Ectodermal cell (in vitro differentiated cells): Measurements from ENCODE around the gene ADRA2A.

Experiments
- H3K27ac ChIP-seq: 2 replicates; pipeline ENCODE4 v1.7.0; 2013; ENCODE audit warnings: mild to moderate bottlenecking, low read depth, low read length; ENCODE audit not compliant: insufficient read depth, poor library complexity, severe bottlenecking
- H3K27me3 ChIP-seq: 2 replicates; pipeline ENCODE4 v1.7.0; 2013; ENCODE audit warnings: mild to moderate bottlenecking, low read length; ENCODE audit not compliant: insufficient read depth, control insufficient read depth, poor library complexity, severe bottlenecking
- H3K36me3 ChIP-seq: one replicate; pipeline ENCODE4 v1.7.0; 2013; ENCODE audit warnings: low read length; ENCODE audit not compliant: control insufficient read depth, insufficient read depth
- H3K4me1 ChIP-seq: one replicate; pipeline ENCODE4 v1.7.0; 2013; ENCODE audit warnings: low read length; ENCODE audit not compliant: control insufficient read depth, insufficient read depth
- H3K4me3 ChIP-seq: 2 replicates; pipeline ENCODE4 v1.7.0; 2013; ENCODE audit warnings: low read depth, low read length, control low read depth; ENCODE audit not compliant: insufficient read depth
- H3K9me3 ChIP-seq: 2 replicates; pipeline ENCODE4 v1.7.0; 2013; ENCODE audit warnings: mild to moderate bottlenecking, low read length, moderate library complexity; ENCODE audit not compliant: control insufficient read depth
- WGBS, 2 experiments: methylation state at CpG; one replicate each; pipeline ENCODE4 v1.1.7; 2013; ENCODE audit warnings: missing lambda C conversion rate in 2 of 2; 5-methylcytosine and 5-hydroxymethylcytosine counted together

The ADRA2A gene

DNA sequence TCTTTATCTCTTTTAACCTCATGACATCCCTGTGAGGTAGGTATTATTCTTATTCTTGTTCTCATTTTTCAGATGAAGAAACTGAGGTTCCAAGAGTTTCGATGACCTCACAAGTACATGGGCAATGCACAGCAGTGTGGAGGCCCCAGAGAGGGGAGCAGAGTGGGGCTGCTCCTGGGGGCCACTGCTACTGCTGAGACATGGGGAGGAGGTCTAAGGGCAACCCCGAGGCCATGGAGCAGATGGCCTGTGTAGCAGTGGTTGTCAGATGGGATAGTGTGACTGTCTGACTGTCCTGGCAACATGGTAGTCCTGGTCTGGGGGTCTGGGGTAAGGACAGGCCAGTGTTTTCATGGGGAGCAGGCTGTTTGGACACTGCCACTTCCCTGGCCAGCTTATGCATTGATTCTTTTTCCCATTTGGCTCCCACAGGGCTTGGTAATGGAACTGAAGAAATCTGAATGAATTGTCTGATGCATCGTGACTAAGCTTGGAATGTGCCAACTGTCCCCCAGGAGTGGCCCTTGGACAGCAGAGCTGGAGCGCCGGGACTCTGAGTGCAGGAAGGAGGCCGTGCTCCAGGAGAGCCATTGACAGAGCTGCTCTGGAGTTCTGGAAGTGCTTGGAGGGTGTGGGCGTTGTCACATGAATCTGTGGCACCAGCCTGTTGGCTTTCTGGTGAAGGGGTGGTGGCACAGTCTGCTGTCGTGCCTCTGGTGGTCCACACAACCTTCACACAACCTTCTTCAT is 40.9 kb downstream of the ADRA2A start:
- Histone ChIP-seq H3K36me3 (no peaks in the 10 kb centered on the region), H3K27ac (no peak overlapping the region), H3K27me3 (no peaks in the 10 kb centered on the region), H3K9me3 (no peaks in the 10 kb centered on the region), H3K4me3 (no peak overlapping the region), H3K4me1 (no peaks in the 10 kb centered on the region)
- WGBS, 2 experiments = 92 to 93% methylated on average over 8 of the region's 8 CpGs

DNA sequence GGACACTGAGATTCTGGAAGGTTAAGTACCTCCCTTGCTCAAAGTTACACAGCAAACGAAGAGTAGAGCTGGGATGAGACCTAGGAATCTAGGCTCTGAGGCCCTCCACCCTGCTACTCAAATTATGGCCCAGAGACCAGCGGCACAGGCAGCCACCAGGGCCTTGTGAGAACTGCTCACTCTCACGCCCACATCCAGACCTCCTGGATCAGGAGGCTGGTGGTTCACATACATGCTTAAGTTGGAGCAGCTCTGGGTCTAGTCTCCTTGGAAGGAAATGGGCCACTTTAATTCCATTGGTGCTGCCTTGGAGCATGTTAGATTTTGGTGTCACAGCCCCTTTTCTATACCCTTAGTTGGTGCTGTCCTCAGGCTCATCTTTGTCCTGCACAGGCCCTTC is 41.9 kb downstream of the ADRA2A start:
- WGBS, 2 experiments = 78 to 93% methylated on average over 3 of the region's 3 CpGs
- Histone ChIP-seq H3K36me3 (no peaks in the 10 kb centered on the region), H3K27me3 (no peaks in the 10 kb centered on the region), H3K4me3 (no peak overlapping the region), H3K9me3 (no peaks in the 10 kb centered on the region), H3K4me1 (no peaks in the 10 kb centered on the region), H3K27ac (no peak overlapping the region)

DNA sequence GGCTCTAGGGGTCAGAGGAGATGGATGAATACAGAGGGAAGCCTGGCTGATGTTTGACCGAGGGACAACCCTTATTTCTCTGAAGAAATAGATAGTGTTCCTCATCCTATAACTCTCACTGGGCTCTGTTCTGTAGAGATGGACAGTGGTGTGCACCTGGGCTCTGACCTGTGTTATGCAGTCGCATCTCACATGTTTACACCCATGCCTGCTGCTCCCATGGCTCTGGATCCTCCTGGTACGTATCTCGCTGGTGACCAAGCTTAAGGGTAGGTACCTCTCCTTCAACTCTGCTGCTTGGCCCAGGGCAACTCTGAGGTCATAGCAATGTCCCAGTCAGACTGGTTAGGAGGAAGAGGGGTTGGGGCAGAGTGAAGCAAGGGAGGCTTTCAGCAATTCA is 42.8 kb downstream of the ADRA2A start:
- H3K36me3 ChIP-seq = no peaks in the 10 kb centered on the region
- 94 to 97% methylated on average over 4 of the region's 4 CpGs for WGBS, 2 experiments
- H3K27me3 ChIP-seq = no peaks in the 10 kb centered on the region
- H3K4me3 ChIP-seq = no peak overlapping the region
- no peak overlapping the region for H3K27ac ChIP-seq
- no peaks in the 10 kb centered on the region for H3K4me1 ChIP-seq
- no peaks in the 10 kb centered on the region for H3K9me3 ChIP-seq

DNA sequence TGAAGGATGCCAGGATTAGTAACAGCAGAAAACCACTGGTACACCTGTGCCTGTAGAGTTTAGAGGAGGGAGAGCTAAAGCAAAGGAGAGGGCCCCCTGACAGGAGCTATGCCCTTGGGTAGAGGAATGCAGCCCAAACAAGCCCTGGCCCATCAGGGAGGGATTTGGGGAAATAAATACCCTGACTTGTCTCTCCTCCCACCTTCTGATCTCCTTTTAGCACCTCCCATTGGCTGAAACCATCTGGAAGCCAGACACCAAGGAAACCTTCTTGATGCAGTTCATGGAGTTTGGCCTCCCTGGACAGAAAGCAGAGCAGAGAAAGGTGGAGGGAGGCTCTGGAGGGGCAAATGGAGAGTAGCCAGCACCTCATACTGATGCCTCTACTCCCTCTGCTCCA is 45.3 kb downstream of the ADRA2A start:
- no peaks in the 10 kb centered on the region for H3K4me1 ChIP-seq
- no peak overlapping the region for H3K4me3 ChIP-seq
- no peaks in the 10 kb centered on the region for H3K27me3 ChIP-seq
- H3K27ac ChIP-seq = no peak overlapping the region
- no peaks in the 10 kb centered on the region for H3K9me3 ChIP-seq
- H3K36me3 ChIP-seq = no peaks in the 10 kb centered on the region

DNA sequence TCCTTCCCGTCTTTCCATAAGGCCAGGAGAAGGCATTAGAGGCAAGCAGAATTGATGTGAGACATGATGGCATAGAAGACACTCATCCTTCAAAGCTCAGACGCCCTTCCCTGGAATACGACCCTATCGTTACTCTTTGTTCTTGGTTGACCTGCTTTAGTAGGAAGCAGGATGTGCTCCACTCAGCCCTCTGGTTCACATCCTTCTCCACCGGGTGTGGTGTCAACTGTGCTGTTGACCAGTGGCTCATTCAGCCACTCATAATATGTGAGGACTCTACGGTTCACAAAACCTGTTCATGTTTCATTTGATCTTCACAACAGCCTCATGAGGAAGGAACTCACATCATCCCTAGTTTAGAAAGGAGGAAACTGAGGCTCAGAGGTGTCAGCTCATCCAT is 47.1 kb downstream of the ADRA2A start:
- H3K36me3 ChIP-seq = no peaks in the 10 kb centered on the region
- H3K27ac ChIP-seq = no peak overlapping the region
- 89 to 91% methylated on average over 6 of the region's 6 CpGs for WGBS, 2 experiments
- no peaks in the 10 kb centered on the region for H3K27me3 ChIP-seq
- no peaks in the 10 kb centered on the region for H3K9me3 ChIP-seq
- H3K4me1 ChIP-seq = no peaks in the 10 kb centered on the region
- H3K4me3 ChIP-seq = no peak overlapping the region

DNA sequence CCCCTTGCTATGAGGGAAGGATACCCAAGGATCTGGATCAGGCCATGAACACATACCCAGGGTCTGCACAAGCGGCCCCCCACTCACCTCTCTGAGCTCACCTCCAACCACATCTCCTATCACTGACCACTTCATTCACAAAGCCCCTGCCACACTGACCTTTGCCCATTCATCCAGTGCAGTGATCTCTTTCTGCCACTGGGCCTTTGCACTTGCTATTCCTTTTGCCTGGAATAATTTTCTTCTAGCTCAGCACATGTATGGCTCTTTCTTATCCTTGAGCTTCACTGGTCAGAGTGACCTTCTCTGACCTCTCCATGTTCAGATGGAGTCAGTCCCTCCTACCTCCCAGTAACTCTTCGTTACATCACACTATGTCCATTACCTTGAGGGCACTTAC is 48.3 kb downstream of the ADRA2A start:
- H3K36me3 ChIP-seq = no peaks in the 10 kb centered on the region
- no peaks in the 10 kb centered on the region for H3K9me3 ChIP-seq
- no peak overlapping the region for H3K4me3 ChIP-seq
- no peak overlapping the region for H3K27ac ChIP-seq
- H3K4me1 ChIP-seq = no peaks in the 10 kb centered on the region
- 90 to 92% methylated on average over 2 of the region's 2 CpGs for WGBS, 2 experiments
- H3K27me3 ChIP-seq = no peaks in the 10 kb centered on the region

DNA sequence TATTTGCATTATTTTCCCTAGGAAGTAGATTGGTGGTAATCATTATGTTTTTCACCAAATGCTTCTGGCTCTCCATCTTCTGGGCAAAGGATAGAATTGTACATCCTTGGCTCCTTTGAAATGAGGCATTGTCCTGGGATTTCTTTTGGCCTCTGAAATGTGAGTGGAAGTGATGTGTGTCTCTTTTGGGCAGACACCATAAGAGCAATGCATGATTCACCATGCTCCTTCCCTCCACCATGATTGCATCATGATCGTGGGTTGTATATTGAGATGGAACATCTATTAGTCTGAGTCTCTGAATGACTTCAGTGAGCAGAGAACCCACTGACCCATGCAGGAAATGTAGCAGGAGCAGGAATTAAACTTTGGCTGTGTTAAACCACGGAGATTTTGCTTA is 49.2 kb downstream of the ADRA2A start:
- H3K4me3 ChIP-seq = no peak overlapping the region
- WGBS, 2 experiments = 93 to 95% methylated on average over 2 of the region's 2 CpGs
- H3K9me3 ChIP-seq = no peaks in the 10 kb centered on the region
- no peaks in the 10 kb centered on the region for H3K36me3 ChIP-seq
- H3K4me1 ChIP-seq = no peaks in the 10 kb centered on the region
- H3K27me3 ChIP-seq = no peaks in the 10 kb centered on the region
- no peak overlapping the region for H3K27ac ChIP-seq

DNA sequence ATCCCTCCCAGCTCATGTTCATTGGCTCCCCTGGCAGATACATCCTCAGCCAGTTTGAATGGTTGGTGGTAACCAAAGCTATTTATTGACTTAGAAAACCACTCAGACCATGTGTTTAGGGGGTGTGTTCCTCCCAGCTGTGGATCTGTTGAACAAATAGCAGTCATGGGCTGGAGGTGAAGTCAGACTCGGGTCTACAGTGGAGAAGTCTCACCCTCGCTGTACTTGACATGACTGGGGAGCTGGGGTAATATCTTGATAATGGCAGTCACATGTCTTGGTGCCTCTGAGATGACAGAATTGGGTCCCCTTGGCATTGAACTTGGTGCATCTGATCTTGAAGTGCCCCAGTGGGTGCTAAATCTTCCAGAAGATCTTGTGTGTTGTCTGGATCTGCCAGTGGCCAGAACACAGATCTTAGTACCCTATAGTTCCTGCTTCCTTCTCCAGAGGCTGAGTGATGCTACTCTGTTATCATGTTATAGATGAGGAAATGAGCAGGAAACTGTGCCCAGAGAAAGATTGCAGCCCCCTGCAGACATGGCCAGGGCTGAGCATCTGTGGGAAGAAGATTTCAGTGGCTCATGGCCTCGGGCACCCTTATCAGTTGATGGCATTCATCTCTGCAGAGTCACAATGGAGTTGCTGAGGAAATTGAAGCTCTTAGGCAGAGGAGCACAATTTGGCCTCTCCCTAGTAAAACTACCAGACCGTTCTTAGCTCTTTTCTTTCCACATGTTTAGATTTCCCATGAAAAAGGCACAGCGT is 50.4 kb downstream of the ADRA2A start:
- no peak overlapping the region for H3K27ac ChIP-seq
- H3K36me3 ChIP-seq = no peaks in the 10 kb centered on the region
- H3K4me1 ChIP-seq = no peaks in the 10 kb centered on the region
- no peaks in the 10 kb centered on the region for H3K27me3 ChIP-seq
- H3K9me3 ChIP-seq = no peaks in the 10 kb centered on the region
- WGBS, 2 experiments = 90 to 94% methylated on average over 5 of the region's 5 CpGs
- H3K4me3 ChIP-seq = no peak overlapping the region

DNA sequence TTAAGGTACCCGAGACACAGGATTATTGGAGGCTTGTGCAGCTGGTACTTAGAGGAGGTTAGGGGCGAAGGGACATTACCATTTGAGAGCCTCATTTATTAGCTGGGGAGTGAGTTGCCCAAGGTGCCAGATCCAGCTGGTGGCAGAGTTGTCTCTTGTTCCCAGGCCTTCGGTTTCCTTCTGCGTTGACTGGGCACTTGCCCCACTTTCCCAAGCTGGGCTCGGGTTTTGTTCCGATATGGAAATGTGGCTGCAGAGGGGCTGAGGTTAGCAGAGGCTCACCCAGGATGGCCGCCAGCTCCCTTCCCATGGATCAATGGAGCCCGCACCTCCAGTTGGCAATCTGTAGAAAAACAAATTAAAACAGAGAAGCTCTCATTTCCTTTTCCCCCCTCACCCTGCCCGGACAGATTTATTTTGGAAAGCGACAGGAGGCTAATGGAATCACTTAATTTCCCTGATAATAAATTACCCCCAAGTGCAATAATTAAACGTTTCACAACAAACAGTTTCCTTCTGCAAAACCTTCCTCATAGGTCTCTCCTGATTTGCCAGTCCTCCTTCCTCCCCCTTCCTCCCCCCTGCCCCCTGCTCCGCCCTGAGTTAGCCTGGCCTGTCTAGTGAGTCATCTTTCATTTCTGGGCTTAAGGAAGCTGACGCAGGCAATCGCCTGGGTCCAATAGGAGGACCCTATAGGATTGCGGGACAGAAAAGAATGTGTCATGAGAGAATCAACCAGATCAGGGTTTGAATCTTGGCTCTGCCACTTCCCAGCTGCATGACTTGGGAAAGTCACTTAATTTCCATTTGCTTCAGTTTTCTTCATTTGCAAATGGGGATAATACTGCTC is 51.7 kb downstream of the ADRA2A start:
- Histone ChIP-seq H3K9me3 (no peaks in the 10 kb centered on the region), H3K27me3 (no peaks in the 10 kb centered on the region), H3K36me3 (no peaks in the 10 kb centered on the region), H3K4me3 (no peak overlapping the region), H3K4me1 (no peaks in the 10 kb centered on the region), H3K27ac (no peak overlapping the region)
- 80% methylated on average over 15 of the region's 15 CpGs for WGBS, 2 experiments

DNA sequence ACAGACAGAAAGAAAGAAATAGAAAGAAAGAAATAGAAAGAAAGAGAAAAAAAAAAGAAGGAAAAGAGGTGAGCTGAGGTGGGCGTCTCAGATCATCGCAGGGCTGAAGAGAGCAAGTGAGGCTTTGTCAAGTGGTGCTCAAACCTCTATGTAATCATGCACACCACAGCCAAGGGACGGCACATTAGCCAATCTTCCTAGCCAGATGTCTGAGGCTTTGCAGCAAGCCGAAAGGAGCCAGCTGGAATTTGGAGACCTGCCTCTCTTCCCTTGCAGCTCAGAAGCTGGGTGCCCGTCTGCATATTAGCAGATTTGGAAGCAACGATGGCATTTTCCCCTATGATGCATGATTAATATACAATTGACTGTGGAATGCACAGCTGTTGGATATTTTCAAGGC is 52.5 kb downstream of the ADRA2A start:
- Histone ChIP-seq H3K9me3 (no peaks in the 10 kb centered on the region), H3K4me3 (no peak overlapping the region), H3K4me1 (no peaks in the 10 kb centered on the region), H3K27ac (no peak overlapping the region), H3K27me3 (no peaks in the 10 kb centered on the region), H3K36me3 (no peaks in the 10 kb centered on the region)
- WGBS, 2 experiments = 87 to 89% methylated on average over 6 of the region's 6 CpGs
